GM18526 (cell line): Measurements from ENCODE around the gene KDM5C.

ENCODE experiments used
- POLR2A ChIP-seq: IDR thresholded peaks from 3 replicates; pipeline ENCODE4 v1.6.1; 2011; ENCODE audit not compliant: insufficient read length; ENCODE audit errors: extremely low read depth

Gene KDM5C

DNA sequence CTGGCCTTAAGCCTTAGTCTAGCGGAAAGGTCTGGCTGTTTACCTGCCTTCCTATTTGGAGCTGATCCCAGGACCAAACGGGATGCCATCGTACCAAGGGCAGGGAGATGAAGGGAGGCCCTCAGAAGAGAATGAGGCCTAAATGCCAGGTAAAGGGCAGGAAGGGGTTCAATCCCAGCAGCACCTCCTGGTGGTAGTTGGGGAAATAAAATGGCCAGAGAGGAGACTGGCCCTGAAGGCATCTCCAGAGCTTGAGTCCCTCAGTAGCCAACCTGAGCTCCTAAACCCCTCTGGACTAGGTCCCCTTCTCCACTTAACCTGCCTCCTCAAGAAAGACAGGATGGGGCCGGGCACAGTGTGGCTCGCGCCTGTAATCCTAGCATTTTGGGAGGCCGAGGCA lies 53.7 kb downstream of the KDM5C start:
- no peak for TF ChIP-seq POLR2A

DNA sequence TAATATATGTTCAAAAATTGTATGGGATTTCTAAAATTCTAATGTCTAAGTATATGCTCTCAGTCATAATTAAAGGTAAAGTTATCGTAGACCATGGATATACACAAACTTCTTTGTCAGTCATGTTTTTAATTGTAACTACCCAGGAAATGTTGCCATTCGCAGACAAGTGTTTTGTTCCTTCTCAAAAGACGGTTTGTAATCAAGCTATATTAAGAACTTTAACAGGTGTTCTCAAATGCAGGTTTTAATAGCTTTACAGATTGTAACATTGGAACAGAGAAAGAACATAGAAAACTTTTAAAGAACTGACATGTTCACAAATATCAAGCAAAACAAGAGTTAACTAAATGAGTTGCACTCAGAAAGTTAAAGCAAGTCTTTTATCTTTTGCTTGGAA lies 58.9 kb downstream of the KDM5C start:
- no peak for TF ChIP-seq POLR2A

DNA sequence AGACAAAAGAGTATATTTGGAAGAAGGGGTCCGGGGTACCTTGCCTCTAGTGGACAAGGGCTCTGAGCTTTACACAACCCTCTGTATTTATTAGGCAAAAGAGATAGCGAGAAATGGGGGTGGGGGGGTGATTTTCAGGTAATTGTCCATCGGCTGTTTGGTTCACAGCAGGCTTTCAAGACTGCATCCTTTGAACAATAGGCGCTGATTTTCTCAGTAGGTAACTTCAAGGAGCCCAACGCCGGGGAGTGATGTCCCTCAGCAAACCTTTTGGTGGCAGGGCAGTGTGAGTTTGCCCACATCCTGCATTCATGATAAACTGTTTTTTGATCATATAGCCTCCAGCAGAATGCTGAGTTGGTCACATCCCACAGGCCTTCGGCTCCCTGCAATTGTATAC lies 61.6 kb downstream of the KDM5C start:
- no peak for TF ChIP-seq POLR2A

DNA sequence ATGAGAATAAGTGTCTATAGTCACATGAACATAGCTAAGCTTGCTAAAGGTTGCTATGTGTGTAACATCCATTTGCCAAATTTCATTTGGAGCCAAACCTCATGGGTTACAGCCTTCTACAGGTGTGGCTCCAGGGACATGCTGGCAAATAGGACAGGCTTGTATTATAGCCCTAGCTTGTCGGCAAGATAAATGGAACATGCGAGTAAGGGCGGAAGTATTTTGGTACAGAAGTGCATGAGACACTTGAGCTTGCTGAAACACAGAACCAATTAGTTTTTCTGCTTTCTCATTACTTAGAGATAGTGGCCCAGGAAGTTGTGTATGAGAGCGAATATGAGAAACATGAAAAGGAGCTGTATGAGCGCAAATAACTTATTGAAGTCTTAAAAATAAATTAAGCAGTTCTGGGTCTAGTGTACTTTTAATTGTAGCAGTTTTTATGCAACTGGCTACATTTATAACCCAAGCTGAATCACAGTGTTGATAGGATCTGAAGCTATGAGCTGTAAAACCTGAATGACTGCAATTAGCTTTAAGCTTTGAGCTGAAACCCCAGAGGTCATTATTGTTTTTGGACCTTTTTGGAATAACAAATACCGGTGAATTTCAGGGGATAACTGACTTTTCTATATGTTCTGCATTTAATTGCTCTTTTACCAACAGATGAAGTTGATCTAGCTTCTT lies 64.6 kb downstream of the KDM5C start:
- TF ChIP-seq POLR2A, result no peak

DNA sequence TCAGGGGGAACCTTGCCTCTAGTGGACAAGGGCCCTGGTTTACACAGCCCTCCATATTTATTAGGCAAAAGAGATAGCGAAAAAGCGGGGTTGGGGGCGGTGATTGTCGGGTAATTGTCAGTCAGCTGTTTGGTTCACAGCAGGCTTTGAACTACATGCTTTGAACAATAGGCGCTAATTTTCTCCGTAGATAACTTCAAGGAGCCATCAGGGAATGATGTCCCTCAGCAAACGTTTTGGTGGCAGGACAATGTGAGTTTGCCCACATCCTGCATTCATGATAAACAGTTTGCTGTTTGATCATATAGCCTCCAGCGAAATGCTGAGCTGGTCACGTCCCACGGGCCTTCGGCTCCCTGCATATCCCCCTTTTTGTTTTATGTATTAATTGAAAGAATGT lies 65.8 kb downstream of the KDM5C start:
- no peak for TF ChIP-seq POLR2A

DNA sequence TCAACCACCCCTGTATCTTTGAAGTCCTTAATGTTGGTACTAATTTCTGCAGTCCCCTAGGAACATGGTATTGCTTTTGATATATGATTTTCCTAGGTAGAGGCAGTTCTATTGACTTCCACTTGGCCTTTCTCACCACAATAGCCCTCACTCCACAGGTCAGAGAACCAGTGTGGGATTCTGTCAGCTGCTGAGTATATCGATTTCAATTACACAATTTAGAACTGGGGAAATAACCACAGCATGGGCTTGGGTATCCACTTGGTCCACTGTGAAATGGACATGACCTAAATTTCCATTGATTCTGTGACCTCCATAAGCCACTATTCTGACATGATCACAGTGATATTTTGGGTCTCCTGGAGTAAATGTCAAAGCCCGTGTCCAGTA lies 68.8 kb downstream of the KDM5C start:
- no peak for TF ChIP-seq POLR2A

DNA sequence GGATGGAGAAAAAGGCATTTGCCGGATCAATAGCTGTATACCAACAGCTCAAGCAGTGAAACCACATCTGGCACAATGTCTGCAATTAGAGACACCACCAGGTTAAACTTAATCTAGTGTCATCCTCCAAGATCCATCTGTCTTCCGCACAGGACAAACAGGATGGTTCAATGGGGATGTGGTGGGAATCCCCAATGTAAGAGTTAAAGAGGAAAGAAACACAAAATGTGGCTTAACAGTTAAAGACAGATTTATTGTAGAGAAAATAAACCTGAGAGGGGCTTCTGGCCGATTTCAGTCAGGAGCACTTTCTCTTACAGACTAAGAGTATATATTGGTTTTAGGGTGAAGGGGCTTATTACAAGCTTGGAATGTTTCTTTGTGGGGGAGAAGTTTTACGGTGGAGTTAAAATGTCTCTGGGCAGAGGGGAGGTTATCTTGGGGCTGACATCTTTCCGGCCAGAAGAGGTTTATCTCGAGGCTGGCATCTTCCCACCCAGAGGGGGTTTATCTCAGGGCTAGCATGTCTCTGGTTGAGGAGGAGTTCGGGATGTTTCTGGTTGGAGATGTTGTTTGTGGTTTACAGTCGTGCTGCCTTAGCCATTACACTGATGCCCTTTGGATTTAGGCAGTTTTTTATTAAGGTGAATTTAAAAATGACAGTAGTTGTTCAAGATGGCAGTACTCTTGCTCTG lies 69.3 kb downstream of the KDM5C start:
- TF ChIP-seq POLR2A, result no peak

DNA sequence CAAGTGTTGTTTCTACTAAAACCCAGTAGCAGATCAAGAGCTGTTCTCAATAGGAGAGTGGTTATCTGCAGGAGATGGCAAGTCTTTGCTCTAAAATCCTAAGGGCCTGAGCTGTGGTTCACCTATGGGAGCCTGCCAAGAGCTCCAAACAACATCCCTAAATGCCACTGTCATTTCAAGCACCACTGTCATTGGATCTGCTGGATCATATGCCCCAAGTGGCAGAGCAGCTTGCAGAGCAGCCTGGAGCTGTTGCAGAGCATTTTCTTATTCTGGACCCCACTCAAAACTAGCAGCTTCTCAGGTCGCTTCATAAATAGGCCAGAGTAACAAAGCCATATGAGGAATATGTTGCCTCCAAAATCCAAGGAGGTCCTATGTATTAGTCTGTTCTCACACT lies 71.4 kb downstream of the KDM5C start:
- TF ChIP-seq POLR2A, result no peak
